Measurements from ENCODE around the gene CETP. TPM values are rescaled to one million over a fixed set of nuclear protein-coding genes. Genes with fewer than 3 reads are reported as not detected.
A peak's percentile ranks its signal among the peaks of the same experiment; 100 is the strongest.

CETP gene
- total and polyA plus RNA-seq, 12 donors: 1.2 to 7.9 (median 2.8) TPM

DNA sequence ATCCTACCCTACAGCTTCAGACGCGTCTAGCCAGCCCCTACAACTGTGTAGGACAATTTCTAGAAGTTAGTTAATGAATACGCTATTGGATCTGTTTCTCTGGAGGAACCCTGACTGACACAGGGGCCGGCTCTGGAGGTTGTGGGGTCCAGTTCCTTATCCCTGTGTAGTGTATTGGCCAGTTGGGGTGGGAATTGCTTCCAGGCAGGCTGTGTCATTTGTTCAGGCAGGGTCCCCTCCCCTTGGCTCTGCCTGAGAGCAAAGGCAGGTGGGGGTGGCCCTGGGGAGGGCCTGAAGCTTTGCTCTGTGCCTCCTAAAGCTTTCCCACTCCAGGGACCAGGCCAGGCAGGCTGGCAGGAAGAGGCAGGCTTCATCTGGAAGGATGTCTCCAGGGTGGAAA, 11.7 kb upstream of the CETP start:
- Histone ChIP-seq H3K9me3 (replicated peaks in 1 of 3) (no peaks in the 10 kb centered on the region), H3K4me1 (replicated peaks in 1 of 2) (peaks cover 3 to 4% of the 10 kb centered on the region in 2 donors), H3K36me3 (replicated peaks in 1 of 2) (peaks cover 0 to 20% of the 10 kb centered on the region in 2 donors), H3K4me3 (no peak overlapping the region), H3K27ac (no peak overlapping the region), H3K27me3 (no peaks in the 10 kb centered on the region)
- DNase-seq: no peak
- intact Hi-C loops (cut with DNase I): loop anchor here (5.0 kb wide), 1 partner anchor 83 kb away; the partner anchor contains the start of gene SLC12A3 (in 2 of the 2)
- no peak for TF ChIP-seq CTCF (IDR thresholded peaks at IDR 0.05)
- 75 to 96% (median 82%) methylated on average over 3 to 4 of the region's 4 CpGs for WGBS, 4 donors

GRCh38 chr16:56950455-56950854, 11.3 kb upstream of the CETP start:
- H3K4me3 ChIP-seq: no peak overlapping the region
- TF ChIP-seq CTCF (IDR thresholded peaks at IDR 0.05) (no peak), POLR2A (IDR thresholded peaks at IDR 0.05) (no peak)
- H3K27me3 ChIP-seq: no peaks in the 10 kb centered on the region
- H3K4me1 ChIP-seq (replicated peaks in 1 of 2): peaks cover 0 to under 1% of the 10 kb centered on the region in 2 donors
- peaks cover 0 to 16% of the 10 kb centered on the region in 2 donors for H3K36me3 ChIP-seq (replicated peaks in 1 of 2)
- H3K9me3 ChIP-seq (replicated peaks in 1 of 3): no peaks in the 10 kb centered on the region
- intact Hi-C loops (cut with DNase I): loop anchor here (5.0 kb wide), 1 partner anchor 83 kb away; the partner anchor contains the start of gene SLC12A3 (in 2 of the 2)
- no peak overlapping the region for H3K27ac ChIP-seq
- no peak for DNase-seq
- WGBS, 4 donors: 86 to 94% (median 88%) methylated on average over 4 to 7 of the region's 7 CpGs

GRCh38 chr16:56950881-56951771, 10.6 kb upstream of the CETP start:
- intact Hi-C loops (cut with DNase I): loop anchor here (5.0 kb wide), 1 partner anchor 84 kb away; the partner anchor contains the start of gene SLC12A3 (in 2 of the 2)
- no peaks in the 10 kb centered on the region for H3K4me1 ChIP-seq (replicated peaks in 1 of 2)
- H3K4me3 ChIP-seq: no peak overlapping the region
- H3K27ac ChIP-seq: peak overlapping the region in 1 of 5 donors; percentile 26
- H3K9me3 ChIP-seq (replicated peaks in 1 of 3): no peaks in the 10 kb centered on the region
- DNase-seq: peak in 6 of 7 donors; percentile 35 to 73 (median 52)
- H3K36me3 ChIP-seq (replicated peaks in 1 of 2): peaks cover 0 to 13% of the 10 kb centered on the region in 2 donors
- no peak for TF ChIP-seq POLR2A (IDR thresholded peaks at IDR 0.05)
- peak in 5 of 6 experiments; percentile 19 to 59 (median 52) for TF ChIP-seq CTCF (IDR thresholded peaks at IDR 0.05)
- WGBS, 4 donors: 60 to 70% (median 68%) methylated on average over 15 of the region's 15 CpGs
- H3K27me3 ChIP-seq: no peaks in the 10 kb centered on the region

DNA sequence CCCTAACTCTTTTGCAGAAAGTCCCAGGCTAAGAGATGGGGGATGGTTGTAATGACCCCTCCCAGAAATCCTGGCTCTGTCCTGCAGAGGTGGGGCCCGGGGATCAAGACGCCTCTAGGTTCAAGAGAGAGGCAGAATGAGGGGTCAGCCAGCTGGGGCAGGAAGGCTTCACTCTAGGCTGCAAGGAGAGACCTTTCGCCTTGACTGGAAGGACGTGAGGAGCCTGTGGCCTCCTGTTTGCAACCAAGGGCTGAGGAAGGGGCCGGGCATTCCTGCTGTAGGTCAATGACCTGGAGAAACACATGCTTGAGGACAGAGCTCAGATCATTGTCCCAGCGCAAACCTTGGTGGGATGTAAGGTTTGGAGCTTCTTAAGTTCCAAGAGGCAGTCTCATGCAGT, 8.7 kb upstream of the CETP start:
- no peaks in the 10 kb centered on the region for H3K9me3 ChIP-seq (replicated peaks in 1 of 3)
- intact Hi-C loops (cut with DNase I): loop anchor here (5.0 kb wide), 1 partner anchor 86 kb away; the partner anchor contains the start of gene SLC12A3 (in 2 of the 2)
- H3K36me3 ChIP-seq (replicated peaks in 1 of 2): no peaks in the 10 kb centered on the region
- WGBS, 4 donors: 69 to 93% (median 74%) methylated on average over 6 of the region's 6 CpGs
- no peak overlapping the region for H3K4me3 ChIP-seq
- DNase-seq: no peak
- H3K4me1 ChIP-seq (replicated peaks in 1 of 2): no peaks in the 10 kb centered on the region
- H3K27ac ChIP-seq: no peak overlapping the region
- H3K27me3 ChIP-seq: no peaks in the 10 kb centered on the region
- no peak for TF ChIP-seq POLR2A (IDR thresholded peaks at IDR 0.05)

Data from adrenal gland (tissue), 12 donors.